ENCODE results near the gene SDF2L1. TPM values are rescaled to one million over a fixed set of nuclear protein-coding genes. Genes with fewer than 3 reads are reported as not detected.
"Not testable (repeated sequence)": the region's sequence is repeated elsewhere in the genome, so short reads cannot be mapped to it uniquely, and the experiment has no call there.

SDF2L1 gene
- total and polyA plus RNA-seq, 10 of the 15 experiments (the other 5 are each of a cell fraction or from before 2014, with no cell fraction given) = 3.0 to 214 (median 55.5) TPM

DNA sequence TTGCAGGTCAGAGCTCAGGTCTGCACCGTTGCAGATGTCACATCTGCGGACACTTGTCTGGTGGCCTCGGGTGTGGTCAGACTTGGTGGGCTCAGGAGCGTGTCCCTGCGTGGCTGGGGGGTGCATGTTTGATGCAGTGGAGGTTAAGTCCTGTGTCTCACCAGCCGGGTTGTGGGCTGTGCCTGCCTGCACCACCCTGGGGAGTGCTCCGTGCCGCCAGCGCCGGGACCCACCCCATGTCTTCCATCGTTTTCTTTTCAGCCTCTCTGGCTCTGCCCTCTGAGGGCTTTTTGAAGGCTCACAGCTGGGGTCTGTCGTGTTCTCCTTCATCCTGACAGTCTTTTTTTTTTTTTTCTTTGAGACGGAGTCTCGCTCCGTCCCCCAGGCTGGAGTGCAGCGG lies 49.7 kb downstream of the SDF2L1 start (continued):
- TF ChIP-seq PML (IDR thresholded peaks at IDR 0.05; ENCODE audit: low read length) (no peak), SUZ12 (IDR thresholded peaks at IDR 0.05; ENCODE audit: unreplicated experiment) (no peak)

DNA sequence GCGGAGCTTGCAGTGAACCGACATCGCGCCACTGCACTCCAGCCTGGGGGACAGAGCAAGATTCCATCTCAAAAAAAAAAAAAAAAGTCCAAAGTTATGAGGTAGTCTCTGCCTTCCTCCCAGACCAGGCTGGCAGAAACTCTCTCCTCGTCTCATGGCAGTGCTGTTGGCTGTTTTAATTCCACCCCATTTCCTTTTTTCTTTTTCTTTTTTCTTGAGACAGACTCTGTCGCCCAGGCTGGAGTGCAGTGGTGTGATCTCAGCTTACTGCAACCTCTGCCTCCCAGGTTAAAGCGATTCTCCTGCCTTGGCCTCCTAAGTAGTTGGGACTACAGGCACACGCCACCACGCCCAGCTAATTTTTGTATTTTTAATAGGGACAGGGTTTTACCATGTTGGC lies 50.8 kb downstream of the SDF2L1 start:
- SMC1A ChIA-PET (ENCODE audit: uncharacterized antibody, unreplicated experiment); H3K9ac ChIP-seq (ENCODE audit: control insufficient read depth, insufficient read depth, low read length); H3K4me3 ChIP-seq; H3K9me3 ChIP-seq (replicated peaks; ENCODE audit: control insufficient read depth, insufficient read depth, low read length); H2AFZ ChIP-seq (ENCODE audit: control insufficient read depth, low read depth, low read length); in situ Hi-C loops (cut with MboI); H3K79me2 ChIP-seq (ENCODE audit: control insufficient read depth, insufficient read depth, low read length); CTCF ChIA-PET; DNase-seq (ENCODE audit: low read depth, low spot score); BruUV-seq (replicated peaks); ATAC-seq; H3K27ac ChIP-seq (ENCODE audit: control insufficient read depth, insufficient read depth); H3K27me3 ChIP-seq (replicated peaks in 1 of 2; ENCODE audit: control insufficient read depth in 2 of 2, insufficient read depth in 2 of 2, low read length in 1 of 2); FAIRE-seq; intact Hi-C loops (cut with micrococcal nuclease; ENCODE audit: unreplicated experiment); H4K20me1 ChIP-seq (ENCODE audit: control insufficient read depth, insufficient read depth); H3K4me2 ChIP-seq (ENCODE audit: control insufficient read depth, insufficient read depth); RAD21 ChIA-PET (ENCODE audit: unreplicated experiment); POLR2A ChIA-PET: not testable (repeated sequence)
- WGBS (ENCODE audit: insufficient coverage, insufficient replicate concordance, low lambda C conversion rate, missing lambda C conversion rate) = 97% methylated on average over 9 of the region's 9 CpGs
- Histone ChIP-seq H3K36me3 (ENCODE audit: control insufficient read depth in 2 of 2, insufficient read depth in 2 of 2, low read length in 1 of 2) (peaks cover 10 to 34% of the 10 kb centered on the region in 2 experiments), H3K4me1 (ENCODE audit: control insufficient read depth, insufficient read depth, low read length) (peaks cover 25% of the 10 kb centered on the region)

DNA sequence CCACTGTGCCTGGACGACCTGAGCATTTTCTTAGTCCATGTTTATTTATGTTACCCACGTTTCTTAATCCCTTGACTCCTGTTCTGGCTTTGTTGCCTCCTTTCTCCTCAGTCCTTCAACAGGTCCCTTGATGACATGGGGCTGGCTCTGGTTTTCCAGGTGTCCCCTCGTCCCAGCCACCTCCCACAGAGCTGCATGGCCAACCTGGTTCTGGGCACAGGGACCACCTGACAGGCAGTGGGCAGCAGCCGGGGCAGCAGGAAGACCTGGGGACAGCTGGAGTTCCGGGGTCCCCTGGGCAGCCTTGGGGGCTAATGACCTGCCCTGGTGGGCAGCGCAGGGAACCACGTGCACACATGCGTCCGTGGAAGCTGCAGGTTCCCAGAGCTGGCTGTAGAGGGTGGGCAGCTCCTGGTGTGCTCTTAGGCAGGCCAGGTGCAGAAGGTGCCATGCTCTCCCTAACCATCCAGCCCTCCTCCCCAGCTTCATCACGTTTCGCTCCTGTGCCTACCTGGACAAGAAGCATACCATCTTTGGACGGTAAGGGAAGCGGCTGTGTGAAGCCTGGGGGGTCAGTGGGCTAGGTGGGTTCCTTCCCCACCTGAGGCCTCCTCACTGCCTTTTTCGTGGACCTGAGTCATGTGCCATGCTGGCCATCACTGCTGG lies 51.4 kb downstream of the SDF2L1 start:
- Histone ChIP-seq H3K27ac (ENCODE audit: control insufficient read depth, insufficient read depth) (no peak overlapping the region), H3K27me3 (replicated peaks in 1 of 2; ENCODE audit: control insufficient read depth in 2 of 2, insufficient read depth in 2 of 2, low read length in 1 of 2) (no peaks in the 10 kb centered on the region), H3K4me2 (ENCODE audit: control insufficient read depth, insufficient read depth) (no peak overlapping the region), H2AFZ (ENCODE audit: control insufficient read depth, low read depth, low read length) (no peak overlapping the region), H4K20me1 (ENCODE audit: control insufficient read depth, insufficient read depth) (no peaks in the 10 kb centered on the region), H3K4me1 (ENCODE audit: control insufficient read depth, insufficient read depth, low read length) (peaks cover 19% of the 10 kb centered on the region), H3K9me3 (replicated peaks; ENCODE audit: control insufficient read depth, insufficient read depth, low read length) (no peaks in the 10 kb centered on the region), H3K9ac (ENCODE audit: control insufficient read depth, insufficient read depth, low read length) (no peak overlapping the region), H3K79me2 (ENCODE audit: control insufficient read depth, insufficient read depth, low read length) (no peaks in the 10 kb centered on the region), H3K36me3 (ENCODE audit: control insufficient read depth in 2 of 2, insufficient read depth in 2 of 2, low read length in 1 of 2) (peaks cover 7 to 30% of the 10 kb centered on the region in 2 experiments; a peak in 3 of 4 replicates), H3K4me3 (no peak overlapping the region)
- intact Hi-C loops (cut with micrococcal nuclease; ENCODE audit: unreplicated experiment) (no loop called here), in situ Hi-C loops (cut with MboI) (no loop called here)
- ChIA-PET RAD21 (ENCODE audit: unreplicated experiment) (no interaction called here), SMC1A (ENCODE audit: uncharacterized antibody, unreplicated experiment) (no interaction called here), POLR2A (no interaction called here), CTCF (no interaction called here)
- TF ChIP-seq POLR2A (IDR thresholded peaks at IDR 0.05; ENCODE audit: low read depth, low read length) (0 out of 2 replicates have a peak, but pooled peaks have one; percentile 32), JUND (IDR thresholded peaks at IDR 0.05; ENCODE audit: low read depth, low read length) (no peak)
- no TSS peak for BruUV-seq (replicated peaks)
- no peak for FAIRE-seq
- WGBS (ENCODE audit: insufficient coverage, insufficient replicate concordance, low lambda C conversion rate, missing lambda C conversion rate) = 86% methylated on average over 14 of the region's 14 CpGs
- no peak for DNase-seq (ENCODE audit: low read depth, low spot score)
- no peak for ATAC-seq

MicroRNAs within 50 kb of the gene (microRNA counts, 767-probe panel; counts per million panel counts)
- microRNA hsa-miR-130b-3p = 2,249 counts per million, percentile 80 among the panel's probes with 10 or more counts
- microRNA hsa-miR-301b = 1,346 counts per million, percentile 48 among the panel's probes with 10 or more counts

Small RNA genes within 50 kb of the gene (microRNA-seq; reads per million reads assigned to microRNA genes)
- gene MIR130B (11,839 reads per million, percentile 97 among the genes with 10 or more reads in this experiment), gene MIR301B (22.6 reads per million, percentile 58 among the genes with 10 or more reads in this experiment)

Small RNA genes within 50 kb of the gene (small RNA-seq; reads per million reads assigned to genes)
- 163 reads per million, percentile 99 among the genes with 10 or more reads in this experiment for gene MIR301B

Other genes starting within 250 kb of the SDF2L1 start
Only the 7 nearest of the 9 such genes appear.
- gene TMEM191C, start 174.9 kb upstream of the SDF2L1 start, total RNA-seq (2014; rRNA removed) = 1.1 and 1.9 TPM in 2 replicates
- gene TMEM191C, start 174.9 kb upstream of the SDF2L1 start, total RNA-seq (2014; rRNA removed; fragmentation: Illumina TruSeq; extraction: Trizol) = 0.36 and 0.37 TPM in 2 replicates
- 1.3 and 1.4 TPM in 2 replicates for gene TMEM191C, start 174.9 kb upstream of the SDF2L1 start, total RNA-seq (2021)
- gene TMEM191C, start 174.9 kb upstream of the SDF2L1 start, polyA plus RNA-seq (2011; rRNA removed) = 1.2 and 1.9 TPM in 2 replicates
- gene TMEM191C, start 174.9 kb upstream of the SDF2L1 start, polyA plus RNA-seq (2014; fragmentation: Illumina TruSeq; extraction: Trizol) = 0.25 and 0.26 TPM in 2 replicates
- under 1 TPM; 0.03 to 0.07 TPM for gene TMEM191C, start 174.9 kb upstream of the SDF2L1 start, polyA plus RNA-seq (2014; fragmentation: Nextera tagmentation; extraction: Ambion mirVana)
- gene TMEM191C, start 174.9 kb upstream of the SDF2L1 start, polyA plus RNA-seq (2014; rRNA removed) = 0.82 and 1.8 TPM in 2 replicates
- gene TMEM191C, start 174.9 kb upstream of the SDF2L1 start, polyA plus RNA-seq (2016; fragmentation: Nextera tagmentation; extraction: Ambion mirVana) = under 1 TPM; 0.13 to 0.51 TPM
- gene RIMBP3C, start 90.8 kb upstream of the SDF2L1 start, total RNA-seq (2014; rRNA removed) = 0.11 TPM in 2 replicates
- gene RIMBP3C, start 90.8 kb upstream of the SDF2L1 start, total RNA-seq (2014; rRNA removed; fragmentation: Illumina TruSeq; extraction: Trizol) = not detected in 2 replicates
- 0.23 and 0.24 TPM in 2 replicates for gene RIMBP3C, start 90.8 kb upstream of the SDF2L1 start, total RNA-seq (2021)
- gene RIMBP3C, start 90.8 kb upstream of the SDF2L1 start, polyA plus RNA-seq (2011; rRNA removed) = 0.03 TPM in 1 of 2 replicates, not detected in the other
- gene RIMBP3C, start 90.8 kb upstream of the SDF2L1 start, polyA plus RNA-seq (2014; fragmentation: Illumina TruSeq; extraction: Trizol) = 0.03 and 0.05 TPM in 2 replicates
- gene RIMBP3C, start 90.8 kb upstream of the SDF2L1 start, polyA plus RNA-seq (2014; fragmentation: Nextera tagmentation; extraction: Ambion mirVana) = not detected
- 0.01 TPM in 1 of 2 replicates, not detected in the other for gene RIMBP3C, start 90.8 kb upstream of the SDF2L1 start, polyA plus RNA-seq (2014; rRNA removed)
- gene RIMBP3C, start 90.8 kb upstream of the SDF2L1 start, polyA plus RNA-seq (2016; fragmentation: Nextera tagmentation; extraction: Ambion mirVana) = under 1 TPM; 0.04 to 0.14 TPM
- 55.7 and 59.2 TPM in 2 replicates for gene UBE2L3, start 74.6 kb upstream of the SDF2L1 start, total RNA-seq (2014; rRNA removed)
- 80.2 and 85.4 TPM in 2 replicates for gene UBE2L3, start 74.6 kb upstream of the SDF2L1 start, total RNA-seq (2014; rRNA removed; fragmentation: Illumina TruSeq; extraction: Trizol)
- gene UBE2L3, start 74.6 kb upstream of the SDF2L1 start, total RNA-seq (2021) = 52.2 and 56.3 TPM in 2 replicates
- 58.8 and 62.1 TPM in 2 replicates for gene UBE2L3, start 74.6 kb upstream of the SDF2L1 start, polyA plus RNA-seq (2011; rRNA removed)
- 141 and 156 TPM in 2 replicates for gene UBE2L3, start 74.6 kb upstream of the SDF2L1 start, polyA plus RNA-seq (2014; fragmentation: Illumina TruSeq; extraction: Trizol)
- 100 to 1,000 TPM; 149 to 168 TPM for gene UBE2L3, start 74.6 kb upstream of the SDF2L1 start, polyA plus RNA-seq (2014; fragmentation: Nextera tagmentation; extraction: Ambion mirVana)
- gene UBE2L3, start 74.6 kb upstream of the SDF2L1 start, polyA plus RNA-seq (2014; rRNA removed) = 68.6 and 73.3 TPM in 2 replicates
- 100 to 1,000 TPM; 141 to 148 TPM for gene UBE2L3, start 74.6 kb upstream of the SDF2L1 start, polyA plus RNA-seq (2016; fragmentation: Nextera tagmentation; extraction: Ambion mirVana)
- 64.1 and 75.4 TPM in 2 replicates for gene YDJC, start 12.3 kb upstream of the SDF2L1 start, total RNA-seq (2014; rRNA removed)
- gene YDJC, start 12.3 kb upstream of the SDF2L1 start, total RNA-seq (2014; rRNA removed; fragmentation: Illumina TruSeq; extraction: Trizol) = 10.1 and 12.0 TPM in 2 replicates
- gene YDJC, start 12.3 kb upstream of the SDF2L1 start, total RNA-seq (2021) = 55.7 and 58.4 TPM in 2 replicates
- 6.3 and 18.3 TPM in 2 replicates for gene YDJC, start 12.3 kb upstream of the SDF2L1 start, polyA plus RNA-seq (2011; rRNA removed)
- 2.1 and 8.4 TPM in 2 replicates for gene YDJC, start 12.3 kb upstream of the SDF2L1 start, polyA plus RNA-seq (2014; fragmentation: Illumina TruSeq; extraction: Trizol)
- 1 to 10 TPM in 1 of 2 experiments, under 1 TPM in 1; 1.00 to 4.4 TPM for gene YDJC, start 12.3 kb upstream of the SDF2L1 start, polyA plus RNA-seq (2014; fragmentation: Nextera tagmentation; extraction: Ambion mirVana)
- gene YDJC, start 12.3 kb upstream of the SDF2L1 start, polyA plus RNA-seq (2014; rRNA removed) = 72.1 and 83.6 TPM in 2 replicates
- 10 to 100 TPM; 68.5 to 77.6 TPM for gene YDJC, start 12.3 kb upstream of the SDF2L1 start, polyA plus RNA-seq (2016; fragmentation: Nextera tagmentation; extraction: Ambion mirVana)
- gene CCDC116, start 9.5 kb upstream of the SDF2L1 start, total RNA-seq (2014; rRNA removed) = 0.05 TPM in 1 of 2 replicates, not detected in the other
- gene CCDC116, start 9.5 kb upstream of the SDF2L1 start, total RNA-seq (2014; rRNA removed; fragmentation: Illumina TruSeq; extraction: Trizol) = not detected in 2 replicates
- gene CCDC116, start 9.5 kb upstream of the SDF2L1 start, total RNA-seq (2021) = 0.18 and 0.29 TPM in 2 replicates
- 0.04 TPM in 1 of 2 replicates, not detected in the other for gene CCDC116, start 9.5 kb upstream of the SDF2L1 start, polyA plus RNA-seq (2011; rRNA removed)
- gene CCDC116, start 9.5 kb upstream of the SDF2L1 start, polyA plus RNA-seq (2014; fragmentation: Illumina TruSeq; extraction: Trizol) = 0.04 TPM in 1 of 2 replicates, not detected in the other
- gene CCDC116, start 9.5 kb upstream of the SDF2L1 start, polyA plus RNA-seq (2014; fragmentation: Nextera tagmentation; extraction: Ambion mirVana) = not detected
- gene CCDC116, start 9.5 kb upstream of the SDF2L1 start, polyA plus RNA-seq (2014; rRNA removed) = 0.04 and 0.32 TPM in 2 replicates
- not detected for gene CCDC116, start 9.5 kb upstream of the SDF2L1 start, polyA plus RNA-seq (2016; fragmentation: Nextera tagmentation; extraction: Ambion mirVana)
- 27.5 and 32.3 TPM in 2 replicates for gene PPIL2, start 23.7 kb downstream of the SDF2L1 start, total RNA-seq (2014; rRNA removed)
- gene PPIL2, start 23.7 kb downstream of the SDF2L1 start, total RNA-seq (2014; rRNA removed; fragmentation: Illumina TruSeq; extraction: Trizol) = 27.1 and 29.0 TPM in 2 replicates
- 45.1 and 47.3 TPM in 2 replicates for gene PPIL2, start 23.7 kb downstream of the SDF2L1 start, total RNA-seq (2021)
- gene PPIL2, start 23.7 kb downstream of the SDF2L1 start, polyA plus RNA-seq (2011; rRNA removed) = 32.4 and 57.0 TPM in 2 replicates
- gene PPIL2, start 23.7 kb downstream of the SDF2L1 start, polyA plus RNA-seq (2014; fragmentation: Illumina TruSeq; extraction: Trizol) = 32.9 and 40.6 TPM in 2 replicates
- 1 to 10 TPM; 3.5 to 5.7 TPM for gene PPIL2, start 23.7 kb downstream of the SDF2L1 start, polyA plus RNA-seq (2014; fragmentation: Nextera tagmentation; extraction: Ambion mirVana)
- gene PPIL2, start 23.7 kb downstream of the SDF2L1 start, polyA plus RNA-seq (2014; rRNA removed) = 56.8 and 63.5 TPM in 2 replicates
- gene PPIL2, start 23.7 kb downstream of the SDF2L1 start, polyA plus RNA-seq (2016; fragmentation: Nextera tagmentation; extraction: Ambion mirVana) = 10 to 100 TPM; 39.4 to 46.7 TPM
- 0.98 and 5.0 TPM in 2 replicates for gene YPEL1, start 93.5 kb downstream of the SDF2L1 start, total RNA-seq (2014; rRNA removed)
- 0.67 and 0.83 TPM in 2 replicates for gene YPEL1, start 93.5 kb downstream of the SDF2L1 start, total RNA-seq (2014; rRNA removed; fragmentation: Illumina TruSeq; extraction: Trizol)
- 1.4 and 1.9 TPM in 2 replicates for gene YPEL1, start 93.5 kb downstream of the SDF2L1 start, total RNA-seq (2021)
- gene YPEL1, start 93.5 kb downstream of the SDF2L1 start, polyA plus RNA-seq (2011; rRNA removed) = 2.5 and 2.7 TPM in 2 replicates
- gene YPEL1, start 93.5 kb downstream of the SDF2L1 start, polyA plus RNA-seq (2014; fragmentation: Illumina TruSeq; extraction: Trizol) = 0.69 and 0.82 TPM in 2 replicates
- under 1 TPM; 0.13 to 0.21 TPM for gene YPEL1, start 93.5 kb downstream of the SDF2L1 start, polyA plus RNA-seq (2014; fragmentation: Nextera tagmentation; extraction: Ambion mirVana)
- gene YPEL1, start 93.5 kb downstream of the SDF2L1 start, polyA plus RNA-seq (2014; rRNA removed) = 1.2 and 1.4 TPM in 2 replicates
- gene YPEL1, start 93.5 kb downstream of the SDF2L1 start, polyA plus RNA-seq (2016; fragmentation: Nextera tagmentation; extraction: Ambion mirVana) = 1 to 10 TPM; 1.7 to 2.4 TPM

Data from GM12878 (cell line).